Endodermal cell (in vitro differentiated cells): ENCODE measurements around the gene PTX3. TPM values are rescaled to one million over a fixed set of nuclear protein-coding genes. Genes with fewer than 3 reads are reported as not detected.

Source experiments
- DNase-seq: peaks from one replicate; pipeline ENCODE4 v3.0.0-alpha.2; 2017
- H3K27ac ChIP-seq: 2 replicates; pipeline ENCODE4 v1.5.1; 2013; ENCODE audit warnings: mild to moderate bottlenecking, low read depth, low read length, moderate library complexity
- H3K27me3 ChIP-seq: 2 replicates; pipeline ENCODE4 v1.6.1; 2013; ENCODE audit warnings: mild to moderate bottlenecking, low read length, moderate library complexity; ENCODE audit not compliant: insufficient read depth, control insufficient read depth, poor library complexity, severe bottlenecking
- H3K36me3 ChIP-seq: 2 replicates; pipeline ENCODE4 v1.7.0; 2013; ENCODE audit warnings: mild to moderate bottlenecking, low read length, moderate library complexity; ENCODE audit not compliant: control insufficient read depth, insufficient read depth
- H3K4me1 ChIP-seq: one replicate; pipeline ENCODE4 v1.7.0; 2013; ENCODE audit warnings: low read length; ENCODE audit not compliant: control insufficient read depth, insufficient read depth
- H3K4me3 ChIP-seq: 2 replicates; pipeline ENCODE4 v1.5.1; 2013; ENCODE audit warnings: mild to moderate bottlenecking, low read length, moderate library complexity
- H3K9ac ChIP-seq: 2 replicates; pipeline ENCODE4 v1.6.1; 2013; ENCODE audit warnings: mild to moderate bottlenecking, low read length, moderate library complexity; ENCODE audit not compliant: poor library complexity, severe bottlenecking; ENCODE audit errors: extremely low read depth
- H3K9me3 ChIP-seq: 2 replicates; pipeline ENCODE4 v1.6.1; 2013; ENCODE audit warnings: mild to moderate bottlenecking, low read length, moderate library complexity; ENCODE audit not compliant: control insufficient read depth
- H3K27ac Mint-ChIP-seq: 2 replicates; pipeline ENCODE4 v1.8.0; 2020; ENCODE audit warnings: mixed read lengths
- H3K27me3 Mint-ChIP-seq: 2 replicates; pipeline ENCODE4 v1.8.0; 2021; ENCODE audit warnings: mild to moderate bottlenecking, mixed read lengths; ENCODE audit not compliant: insufficient read depth
- H3K36me3 Mint-ChIP-seq: 2 replicates; pipeline ENCODE4 v1.8.0; 2020; ENCODE audit warnings: low read depth, mixed read lengths
- H3K4me1 Mint-ChIP-seq: 2 replicates; pipeline ENCODE4 v1.8.0; 2020; ENCODE audit warnings: mixed read lengths
- H3K4me3 Mint-ChIP-seq: 2 replicates; pipeline ENCODE4 v1.8.0; 2020; ENCODE audit warnings: mild to moderate bottlenecking, moderate library complexity, mixed read lengths
- H3K9me3 Mint-ChIP-seq: 2 replicates; pipeline ENCODE4 v1.8.0; 2020; ENCODE audit warnings: mild to moderate bottlenecking, mixed read lengths
- WGBS, 2 experiments: methylation state at CpG; one replicate each; pipeline versions ENCODE4 v1.1.5 to v1.1.7; 2013; ENCODE audit warnings: missing lambda C conversion rate in 2 of 2, mixed read lengths in 1 of 2; ENCODE audit not compliant: insufficient coverage in 1 of 2, insufficient read length in 1 of 2; 5-methylcytosine and 5-hydroxymethylcytosine counted together
- total RNA-seq, 2 donors: library from RNA; stranded (reverse); fragmentation: NEBNext Ultra II Directional in 1 of 2; extraction: Animal tissue kit (Norgen Biotek cat#: 25700) in 1 of 2; gene quantifications; 2 replicates in 1 of 2; 3 replicates in 1 of 2; pipeline ENCODE4 v1.2.1, GENCODE V29; 2021
- TF ChIP-seq, protein P1 (sequence below): fragments of 200-600 bp; sonication (generic); conservative IDR thresholded peaks from 2 replicates; pipeline ENCODE4 v1.5.0; 2021; ENCODE audit warnings: antibody characterized with exemption, mild to moderate bottlenecking

PTX3 gene
- total RNA-seq, 2 donors from 2014 or later, result 0.13 to 0.51 TPM

DNA sequence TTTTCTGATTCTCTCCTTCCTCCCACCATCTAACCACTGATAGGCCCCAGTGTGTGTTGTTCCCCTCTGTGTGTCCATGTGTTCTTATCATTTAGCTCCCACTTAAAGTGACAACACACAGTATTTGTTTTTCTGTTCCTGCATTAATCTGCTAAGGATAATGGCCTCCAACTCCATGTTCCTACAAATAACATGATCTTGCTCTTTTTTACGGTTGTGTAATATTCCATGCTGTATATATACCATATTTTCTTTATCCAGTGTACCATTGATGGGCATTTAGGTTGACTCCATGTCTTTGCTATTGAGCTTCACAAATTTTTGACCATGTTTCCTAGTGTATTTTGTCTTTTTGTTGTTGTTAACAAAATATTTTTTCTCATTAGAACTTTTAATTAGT lies 36.0 kb downstream of the PTX3 start:
- no peak overlapping the region for H3K4me3 ChIP-seq
- Mint-ChIP-seq H3K4me3 (no peak overlapping the region), H3K9me3 (no peaks in the 10 kb centered on the region), H3K27me3 (no peaks in the 10 kb centered on the region), H3K27ac (no peak overlapping the region), H3K36me3 (no peaks in the 10 kb centered on the region), H3K4me1 (no peaks in the 10 kb centered on the region)
- H3K9ac ChIP-seq, result no peak overlapping the region
- TF ChIP-seq, protein P1, sequence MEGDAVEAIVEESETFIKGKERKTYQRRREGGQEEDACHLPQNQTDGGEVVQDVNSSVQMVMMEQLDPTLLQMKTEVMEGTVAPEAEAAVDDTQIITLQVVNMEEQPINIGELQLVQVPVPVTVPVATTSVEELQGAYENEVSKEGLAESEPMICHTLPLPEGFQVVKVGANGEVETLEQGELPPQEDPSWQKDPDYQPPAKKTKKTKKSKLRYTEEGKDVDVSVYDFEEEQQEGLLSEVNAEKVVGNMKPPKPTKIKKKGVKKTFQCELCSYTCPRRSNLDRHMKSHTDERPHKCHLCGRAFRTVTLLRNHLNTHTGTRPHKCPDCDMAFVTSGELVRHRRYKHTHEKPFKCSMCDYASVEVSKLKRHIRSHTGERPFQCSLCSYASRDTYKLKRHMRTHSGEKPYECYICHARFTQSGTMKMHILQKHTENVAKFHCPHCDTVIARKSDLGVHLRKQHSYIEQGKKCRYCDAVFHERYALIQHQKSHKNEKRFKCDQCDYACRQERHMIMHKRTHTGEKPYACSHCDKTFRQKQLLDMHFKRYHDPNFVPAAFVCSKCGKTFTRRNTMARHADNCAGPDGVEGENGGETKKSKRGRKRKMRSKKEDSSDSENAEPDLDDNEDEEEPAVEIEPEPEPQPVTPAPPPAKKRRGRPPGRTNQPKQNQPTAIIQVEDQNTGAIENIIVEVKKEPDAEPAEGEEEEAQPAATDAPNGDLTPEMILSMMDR, result no peak
- H3K27ac ChIP-seq, result no peak overlapping the region
- H3K4me1 ChIP-seq, result no peaks in the 10 kb centered on the region
- peaks cover 4% of the 10 kb centered on the region for H3K9me3 ChIP-seq
- WGBS, 2 experiments, result 100% methylated on average over 1 of the region's 1 CpG; no CpG with 5 or more reads in 1 of the 2 experiments
- no peaks in the 10 kb centered on the region for H3K36me3 ChIP-seq
- H3K27me3 ChIP-seq, result no peaks in the 10 kb centered on the region
- DNase-seq, result no peak

DNA sequence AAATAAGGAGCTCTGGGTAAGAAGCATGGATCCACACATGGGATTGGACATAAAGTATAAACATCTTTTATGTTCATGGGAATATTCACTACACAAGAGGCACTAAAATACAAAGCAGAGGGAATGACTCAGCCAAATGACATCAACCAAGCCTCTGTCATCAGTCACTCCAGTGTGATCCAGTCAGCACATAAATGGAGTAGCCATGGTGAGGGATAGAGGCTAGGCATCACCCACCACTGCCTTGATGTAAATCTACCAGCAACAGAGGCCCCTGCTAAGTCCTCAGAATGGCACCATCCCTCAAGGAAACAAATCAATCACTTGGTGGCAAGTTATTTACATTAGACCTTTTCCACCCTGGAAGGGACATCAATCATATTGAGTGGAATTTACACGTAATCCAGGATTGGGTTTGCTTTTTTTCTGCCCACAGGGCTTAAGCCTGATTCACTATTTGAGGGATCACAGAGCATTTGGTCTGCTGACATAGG lies 39.3 kb downstream of the PTX3 start:
- TF ChIP-seq, protein P1, result no peak
- Mint-ChIP-seq H3K4me1 (no peaks in the 10 kb centered on the region), H3K27ac (no peak overlapping the region), H3K36me3 (no peaks in the 10 kb centered on the region), H3K9me3 (no peaks in the 10 kb centered on the region), H3K4me3 (no peak overlapping the region), H3K27me3 (no peaks in the 10 kb centered on the region)
- no peaks in the 10 kb centered on the region for H3K36me3 ChIP-seq
- no peak overlapping the region for H3K4me3 ChIP-seq
- DNase-seq, result no peak
- H3K9me3 ChIP-seq, result peaks cover 4% of the 10 kb centered on the region
- 86 to 89% methylated on average over 1 of the region's 1 CpG for WGBS, 2 experiments
- H3K27me3 ChIP-seq, result no peaks in the 10 kb centered on the region
- no peaks in the 10 kb centered on the region for H3K4me1 ChIP-seq
- no peak overlapping the region for H3K27ac ChIP-seq
- H3K9ac ChIP-seq, result no peak overlapping the region

DNA sequence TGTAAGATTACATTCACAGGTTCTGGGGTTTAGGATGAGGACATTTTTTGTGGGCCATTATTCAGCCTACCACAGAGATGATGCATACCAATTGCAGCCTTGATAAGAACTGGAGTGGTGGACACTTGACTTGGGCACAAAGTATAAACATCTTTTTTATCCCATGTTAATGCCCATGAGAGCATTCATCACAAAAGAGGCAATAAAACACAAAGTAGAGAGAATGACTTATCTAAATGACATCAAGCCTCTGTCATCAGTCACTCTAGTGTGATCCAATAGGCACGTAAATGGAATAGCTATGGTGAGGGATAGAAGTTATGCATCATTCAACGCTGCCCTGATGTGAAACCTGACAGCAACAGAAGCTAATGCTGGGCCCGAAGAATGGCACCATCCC lies 40.8 kb downstream of the PTX3 start:
- no peak overlapping the region for H3K27ac ChIP-seq
- WGBS, 2 experiments, result 56 to 73% methylated on average over 2 to 3 of the region's 3 CpGs
- H3K27me3 ChIP-seq, result no peaks in the 10 kb centered on the region
- H3K9me3 ChIP-seq, result peaks cover 14% of the 10 kb centered on the region
- H3K27ac Mint-ChIP-seq, result no peak overlapping the region
- no peaks in the 10 kb centered on the region for H3K4me1 ChIP-seq
- H3K36me3 ChIP-seq, result no peaks in the 10 kb centered on the region
- TF ChIP-seq, protein P1, result no peak
- H3K4me1 Mint-ChIP-seq, result no peaks in the 10 kb centered on the region
- DNase-seq, result no peak
- no peak overlapping the region for H3K4me3 ChIP-seq
- H3K36me3 Mint-ChIP-seq, result peaks cover under 1% of the 10 kb centered on the region
- H3K27me3 Mint-ChIP-seq, result no peaks in the 10 kb centered on the region
- no peak overlapping the region for H3K9ac ChIP-seq
- H3K4me3 Mint-ChIP-seq, result no peak overlapping the region
- peaks cover 5% of the 10 kb centered on the region for H3K9me3 Mint-ChIP-seq
